Testis (tissue), 3 donors: ENCODE data around the gene GPR27. TPM values are rescaled to one million over a fixed set of nuclear protein-coding genes. Genes with fewer than 3 reads are reported as not detected.

Experiments used
- DNase-seq: peaks from one replicate; pipeline ENCODE4 v3.0.0-alpha.2; 2019
- H3K27ac ChIP-seq, 2 donors: fragments of 200-600 bp; sonication (generic); one replicate each; pipeline ENCODE4 v1.5.1; 2019
- H3K27me3 ChIP-seq: fragments of 200-600 bp; sonication (generic); one replicate; pipeline ENCODE4 v1.5.1; 2019
- H3K36me3 ChIP-seq: fragments of 200-600 bp; sonication (generic); one replicate; pipeline ENCODE4 v1.5.1; 2017; ENCODE audit warnings: low read depth; ENCODE audit errors: missing control alignments
- H3K4me1 ChIP-seq: fragments of 200-600 bp; sonication (generic); one replicate; pipeline ENCODE4 v1.5.1; 2019
- H3K4me3 ChIP-seq, 2 donors: fragments of 200-600 bp; sonication (generic); one replicate each; pipeline ENCODE4 v1.5.1; 2017 to 2019
- H3K9me3 ChIP-seq: fragments of 200-600 bp; sonication (generic); one replicate; pipeline ENCODE4 v1.5.1; 2017
- POLR2A ChIP-seq: fragments of 450-650 bp; IDR thresholded peaks from one replicate; pipeline ENCODE4 v1.6.1; 2017; ENCODE audit warnings: antibody characterized with exemption, mild to moderate bottlenecking, moderate library complexity
- WGBS, 2 donors: methylation state at CpG; one replicate each; pipeline ENCODE4 v1.1.5; 2018; 5-methylcytosine and 5-hydroxymethylcytosine counted together
- intact Hi-C: fragments of 100-400 bp; cut with DNase I; formaldehyde crosslinking; loops from one replicate; pipeline ENCODE4 v1.15.1; 2023; ENCODE audit warnings: low total_unique reads
- polyA plus RNA-seq: library from polyadenylated mRNA; stranded (reverse); fragments of 350-450 nt; fragmentation: Illumina TruSeq; extraction: RNeasy Lipid Tissue Mini Kit (QIAGEN cat#74804); gene quantifications from one replicate; pipeline ENCODE4 v1.2.3, GENCODE V29; 2014; ENCODE audit warnings: low read depth, low replicate concordance; ENCODE audit not compliant: insufficient read depth
- total RNA-seq, 2 donors: library from RNA; depleted of rRNA; stranded (reverse); fragments of >200 nt; gene quantifications; one replicate each; pipeline ENCODE4 v1.2.3, GENCODE V29; 2016
- TF ChIP-seq, protein P1 (sequence below), 3 experiments: fragments of 450-650 bp in 2 of 3; fragments of 200-600 bp in 1 of 3; sonication (generic) in 1 of 3; IDR thresholded peaks; one replicate each; pipeline ENCODE4 v1.5.1; 2016 to 2019; ENCODE audit warnings: antibody characterized with exemption in 3 of 3, mild to moderate bottlenecking in 2 of 3, moderate library complexity in 1 of 3

GPR27 gene
- total and polyA plus RNA-seq, 3 donors from 2014 or later: 11.3 to 30.4 (median 28.1) TPM

DNA sequence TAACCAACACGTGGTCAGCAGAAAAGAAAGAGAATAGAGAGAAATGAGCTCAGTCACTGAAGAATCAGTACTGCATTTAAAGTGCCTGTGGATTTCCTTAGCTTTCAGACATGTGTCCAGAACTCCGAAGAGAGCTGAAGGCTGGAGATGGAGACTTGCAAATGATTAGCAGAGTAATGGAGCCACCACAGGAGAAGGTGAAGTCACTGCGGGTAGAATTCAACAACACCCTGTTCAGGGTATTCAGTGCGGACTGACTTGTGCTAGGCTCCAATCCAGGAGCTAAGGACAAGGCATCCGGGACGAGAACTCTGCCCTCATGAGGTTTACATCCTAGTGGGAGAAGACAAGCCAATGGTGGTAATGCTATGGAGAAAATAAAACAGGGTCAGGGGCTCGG lies 32.7 kb upstream of the GPR27 start:
- intact Hi-C loops: no loop called here
- Histone ChIP-seq H3K27me3 (no peaks in the 10 kb centered on the region), H3K9me3 (no peaks in the 10 kb centered on the region), H3K4me3 (no peak overlapping the region), H3K4me1 (peaks cover 9% of the 10 kb centered on the region), H3K36me3 (no peaks in the 10 kb centered on the region), H3K27ac (no peak overlapping the region)
- WGBS, 2 donors: 91 to 94% methylated on average over 7 of the region's 7 CpGs
- DNase-seq: no peak
- TF ChIP-seq POLR2A: no peak
- TF ChIP-seq, protein P1, sequence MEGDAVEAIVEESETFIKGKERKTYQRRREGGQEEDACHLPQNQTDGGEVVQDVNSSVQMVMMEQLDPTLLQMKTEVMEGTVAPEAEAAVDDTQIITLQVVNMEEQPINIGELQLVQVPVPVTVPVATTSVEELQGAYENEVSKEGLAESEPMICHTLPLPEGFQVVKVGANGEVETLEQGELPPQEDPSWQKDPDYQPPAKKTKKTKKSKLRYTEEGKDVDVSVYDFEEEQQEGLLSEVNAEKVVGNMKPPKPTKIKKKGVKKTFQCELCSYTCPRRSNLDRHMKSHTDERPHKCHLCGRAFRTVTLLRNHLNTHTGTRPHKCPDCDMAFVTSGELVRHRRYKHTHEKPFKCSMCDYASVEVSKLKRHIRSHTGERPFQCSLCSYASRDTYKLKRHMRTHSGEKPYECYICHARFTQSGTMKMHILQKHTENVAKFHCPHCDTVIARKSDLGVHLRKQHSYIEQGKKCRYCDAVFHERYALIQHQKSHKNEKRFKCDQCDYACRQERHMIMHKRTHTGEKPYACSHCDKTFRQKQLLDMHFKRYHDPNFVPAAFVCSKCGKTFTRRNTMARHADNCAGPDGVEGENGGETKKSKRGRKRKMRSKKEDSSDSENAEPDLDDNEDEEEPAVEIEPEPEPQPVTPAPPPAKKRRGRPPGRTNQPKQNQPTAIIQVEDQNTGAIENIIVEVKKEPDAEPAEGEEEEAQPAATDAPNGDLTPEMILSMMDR (IDR thresholded peaks at IDR 0.05): no peak

DNA sequence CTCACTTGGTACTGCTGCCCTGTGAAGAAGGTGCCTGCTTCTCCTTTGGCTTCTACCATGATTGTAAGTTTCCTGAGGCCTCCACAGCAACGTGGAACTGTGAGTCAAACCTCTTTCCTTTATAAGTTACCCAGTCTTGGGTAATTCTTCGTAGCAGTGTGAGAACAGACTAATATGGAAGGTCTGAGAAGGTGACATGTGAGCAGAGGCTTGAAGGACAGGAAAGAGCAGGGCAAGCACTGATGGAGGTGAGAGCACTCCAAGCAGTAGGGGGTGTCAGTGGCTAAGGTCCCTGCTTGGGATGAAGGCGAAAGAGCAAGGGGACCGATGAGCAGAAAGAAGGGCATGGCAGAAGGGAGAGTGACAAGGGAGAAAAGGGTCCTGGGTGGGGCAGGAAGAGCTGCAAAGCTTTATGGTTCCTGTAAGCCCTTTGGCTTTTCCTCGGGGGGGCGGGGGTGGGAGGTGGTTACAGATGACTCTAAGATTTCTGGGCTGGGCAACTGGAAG lies 32.0 kb upstream of the GPR27 start:
- Histone ChIP-seq H3K27ac (no peak overlapping the region), H3K9me3 (no peaks in the 10 kb centered on the region), H3K4me3 (no peak overlapping the region), H3K36me3 (no peaks in the 10 kb centered on the region), H3K27me3 (no peaks in the 10 kb centered on the region), H3K4me1 (peaks cover 11% of the 10 kb centered on the region)
- WGBS, 2 donors: 84 to 90% methylated on average over 6 of the region's 6 CpGs
- no peak for TF ChIP-seq POLR2A
- TF ChIP-seq, protein P1 (IDR thresholded peaks at IDR 0.05): no peak
- intact Hi-C loops: no loop called here
- DNase-seq: no peak

GRCh38 chr3:71722693-71723092 lies 31.0 kb upstream of the GPR27 start:
- intact Hi-C loops: no loop called here
- TF ChIP-seq, protein P1 (IDR thresholded peaks at IDR 0.05): no peak
- TF ChIP-seq POLR2A: no peak
- 82 to 90% methylated on average over 1 of the region's 1 CpG for WGBS, 2 donors

DNA sequence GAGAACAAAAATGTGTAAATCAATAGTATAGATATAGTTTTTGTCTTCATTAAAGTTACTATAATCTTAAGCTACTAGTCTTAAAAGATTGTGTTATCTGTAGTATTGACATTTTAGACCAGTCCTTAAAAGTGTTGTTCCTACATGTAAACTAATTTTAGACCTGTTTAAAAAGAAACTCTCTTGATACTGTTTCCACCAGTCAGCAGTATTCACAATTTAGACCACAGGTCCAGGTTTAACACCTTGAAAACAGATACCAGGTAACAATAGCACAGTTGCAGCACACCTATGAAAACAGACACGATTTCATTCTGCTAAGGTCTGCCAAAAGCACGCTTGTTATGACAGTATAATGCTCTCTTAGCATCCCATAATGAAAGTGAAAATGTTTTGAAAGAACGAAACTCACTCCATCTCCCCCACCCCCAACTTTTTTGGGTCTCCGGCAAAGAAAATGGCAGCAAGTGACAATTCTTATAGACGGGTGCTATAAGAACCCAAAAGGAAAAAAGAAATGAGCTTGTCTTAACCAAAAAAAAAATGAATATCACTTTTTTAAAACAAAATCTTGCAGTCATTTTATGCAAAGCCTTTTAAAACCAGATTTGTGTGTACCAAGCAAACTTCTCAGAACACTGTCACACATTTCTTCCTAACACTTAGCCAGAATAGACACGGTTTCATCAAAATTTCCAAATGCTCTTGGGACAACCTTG lies 30.0 kb upstream of the GPR27 start:
- H3K4me1 ChIP-seq: peaks cover 11% of the 10 kb centered on the region
- H3K27ac ChIP-seq: no peak overlapping the region
- whole genome bisulfite sequencing, 2 donors: 45 to 52% methylated on average over 6 of the region's 6 CpGs
- no peaks in the 10 kb centered on the region for H3K36me3 ChIP-seq
- no peaks in the 10 kb centered on the region for H3K9me3 ChIP-seq
- TF ChIP-seq, protein P1 (IDR thresholded peaks at IDR 0.05): no peak
- TF ChIP-seq POLR2A: no peak
- H3K27me3 ChIP-seq: no peaks in the 10 kb centered on the region
- DNase-seq: no peak
- H3K4me3 ChIP-seq: peak overlapping the region in 1 of 2 donors; percentile 75
- intact Hi-C loops: no loop called here

More at GRCh38 chr3:71722693-71723092, 31.0 kb upstream of the GPR27 start:
- Histone ChIP-seq H3K36me3 (no peaks in the 10 kb centered on the region), H3K4me1 (peaks cover 11% of the 10 kb centered on the region), H3K4me3 (no peak overlapping the region), H3K9me3 (no peaks in the 10 kb centered on the region), H3K27ac (no peak overlapping the region), H3K27me3 (no peaks in the 10 kb centered on the region)
- DNase-seq: no peak

DNA sequence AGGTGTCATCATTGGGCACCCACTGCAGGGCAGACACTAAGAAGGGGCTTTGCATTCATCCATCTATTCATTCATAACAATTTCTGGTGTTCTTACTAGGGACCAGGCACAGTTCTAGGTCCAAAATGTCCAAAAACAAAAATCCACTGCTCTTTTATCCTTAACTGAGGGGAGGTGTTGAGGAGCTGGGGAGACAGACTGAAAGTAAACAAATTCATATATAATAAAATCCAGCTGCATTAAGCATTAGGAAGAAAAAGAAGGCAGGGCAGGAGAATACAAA lies 29.5 kb upstream of the GPR27 start:
- Histone ChIP-seq H3K4me3 (peak overlapping the region; percentile 67 to 75), H3K27ac (no peak overlapping the region), H3K36me3 (no peaks in the 10 kb centered on the region), H3K27me3 (no peaks in the 10 kb centered on the region), H3K4me1 (peaks cover 11% of the 10 kb centered on the region), H3K9me3 (no peaks in the 10 kb centered on the region)
- intact Hi-C loops: no loop called here
- TF ChIP-seq, protein P1 (IDR thresholded peaks at IDR 0.05): no peak
- no peak for TF ChIP-seq POLR2A
- DNase-seq: no peak
